Neutrophil (primary cell): ENCODE measurements around the gene FAM78B.

Source experiments
- H3K27ac ChIP-seq: fragments of 200-600 bp; sonication (generic); 2 replicates; pipeline ENCODE4 v1.5.1; 2016; ENCODE audit warnings: mild to moderate bottlenecking, moderate library complexity
- H3K27me3 ChIP-seq: fragments of 200-600 bp; sonication (generic); 2 replicates; pipeline ENCODE4 v1.6.0; 2016; ENCODE audit warnings: mild to moderate bottlenecking
- H3K36me3 ChIP-seq: fragments of 200-600 bp; sonication (generic); 2 replicates; pipeline ENCODE4 v1.5.1; 2017
- H3K4me1 ChIP-seq, 2 experiments: fragments of 200-600 bp in 1 of 2; sonication (generic) in 1 of 2; 1 replicate in 1 of 2; 2 replicates in 1 of 2; pipeline versions ENCODE4 v1.5.1 to v1.6.1; 2013 to 2016; ENCODE audit warnings: low read depth in 1 of 2, low read length in 1 of 2, mild to moderate bottlenecking in 1 of 2, moderate library complexity in 1 of 2; ENCODE audit not compliant: control insufficient read depth in 1 of 2, insufficient read depth in 1 of 2
- H3K4me3 ChIP-seq, 2 experiments: fragments of 200-600 bp in 1 of 2; sonication (generic) in 1 of 2; 1 replicate in 1 of 2; 2 replicates in 1 of 2; pipeline ENCODE4 v1.5.1; 2013 to 2016; ENCODE audit warnings: low read depth in 1 of 2, low read length in 1 of 2, mild to moderate bottlenecking in 1 of 2, moderate library complexity in 1 of 2
- H3K9me3 ChIP-seq: fragments of 200-600 bp; sonication (generic); 2 replicates; pipeline ENCODE4 v1.5.1; 2016
- CTCF ChIP-seq: fragments of 200-600 bp; sonication (generic); IDR thresholded peaks from 2 replicates; pipeline ENCODE4 v1.5.1; 2016; ENCODE audit warnings: antibody characterized with exemption

The FAM78B gene

GRCh38 chr1:166133276-166133841 lies 33.4 kb downstream of the FAM78B start:
- no peaks in the 10 kb centered on the region for H3K4me1 ChIP-seq
- no peaks in the 10 kb centered on the region for H3K9me3 ChIP-seq
- no peak overlapping the region for H3K4me3 ChIP-seq
- no peak overlapping the region for H3K27ac ChIP-seq
- TF ChIP-seq CTCF, result no peak
- no peaks in the 10 kb centered on the region for H3K36me3 ChIP-seq
- no peaks in the 10 kb centered on the region for H3K27me3 ChIP-seq

- Histone ChIP-seq H3K4me3 (no peak overlapping the region), H3K27ac (no peak overlapping the region), H3K27me3 (no peaks in the 10 kb centered on the region), H3K36me3 (no peaks in the 10 kb centered on the region), H3K4me1 (no peaks in the 10 kb centered on the region), H3K9me3 (no peaks in the 10 kb centered on the region)
- no peak for TF ChIP-seq CTCF
These were observed 34.3 kb downstream of the FAM78B start for GRCh38 chr1:166132496-166132895.

GRCh38 chr1:166129006-166129405 lies 37.8 kb downstream of the FAM78B start:
- Histone ChIP-seq H3K9me3 (no peaks in the 10 kb centered on the region), H3K36me3 (no peaks in the 10 kb centered on the region), H3K27me3 (no peaks in the 10 kb centered on the region), H3K27ac (no peak overlapping the region), H3K4me1 (no peaks in the 10 kb centered on the region), H3K4me3 (no peak overlapping the region)
- no peak for TF ChIP-seq CTCF

GRCh38 chr1:166128195-166128594 lies 38.6 kb downstream of the FAM78B start:
- no peak overlapping the region for H3K4me3 ChIP-seq
- TF ChIP-seq CTCF, result no peak
- H3K9me3 ChIP-seq, result no peaks in the 10 kb centered on the region
- no peaks in the 10 kb centered on the region for H3K36me3 ChIP-seq
- H3K27me3 ChIP-seq, result no peaks in the 10 kb centered on the region
- no peaks in the 10 kb centered on the region for H3K4me1 ChIP-seq
- no peak overlapping the region for H3K27ac ChIP-seq

GRCh38 chr1:166127003-166127402 lies 39.8 kb downstream of the FAM78B start:
- no peaks in the 10 kb centered on the region for H3K4me1 ChIP-seq
- H3K4me3 ChIP-seq, result no peak overlapping the region
- TF ChIP-seq CTCF, result no peak
- no peaks in the 10 kb centered on the region for H3K36me3 ChIP-seq
- no peak overlapping the region for H3K27ac ChIP-seq
- H3K27me3 ChIP-seq, result no peaks in the 10 kb centered on the region
- no peaks in the 10 kb centered on the region for H3K9me3 ChIP-seq
